Measurements from ENCODE around the gene KCNC3. TPM values are rescaled to one million over a fixed set of nuclear protein-coding genes. Genes with fewer than 3 reads are reported as not detected.

The KCNC3 gene
- total and polyA plus RNA-seq, 2 of the 4 experiments (the other 2 are of a cell fraction) = 0.07 TPM; not detected in 1

DNA sequence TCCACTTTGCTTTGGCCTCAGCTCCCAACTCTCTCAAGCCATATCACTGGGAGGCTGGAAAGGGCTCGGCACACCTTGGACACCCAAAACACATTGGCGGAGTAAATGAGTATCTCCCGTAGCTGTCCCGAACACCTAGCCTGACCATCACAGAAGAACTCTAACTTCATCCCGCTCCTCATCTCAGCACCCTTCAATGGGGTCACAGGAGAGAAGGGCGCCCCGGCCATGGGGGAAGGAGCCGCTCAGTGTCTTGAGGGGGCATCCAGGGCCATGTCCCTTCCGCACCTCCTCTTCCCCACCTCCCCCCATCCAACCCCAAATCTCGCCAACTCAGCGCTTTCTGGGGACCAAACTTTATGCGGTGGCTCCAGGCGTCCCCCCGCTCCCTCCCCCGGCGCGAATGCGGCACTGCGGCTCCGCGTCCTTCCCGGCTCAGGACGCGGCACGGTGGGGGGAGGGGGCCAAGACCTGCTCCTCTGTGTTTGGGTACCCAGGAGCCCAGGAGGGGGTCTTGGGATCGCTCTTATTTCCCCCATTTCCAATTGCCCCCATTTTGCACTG lies 3.0 kb downstream of the KCNC3 start:
- H3K56ac ChIP-seq (ENCODE audit: extremely low read depth, insufficient read depth, low read length) = no peak overlapping the region
- no peak overlapping the region for H2BK15ac ChIP-seq (ENCODE audit: low read depth, low read length)
- H3K9me1 ChIP-seq (ENCODE audit: insufficient read depth, low read length) = no peaks in the 10 kb centered on the region
- TF ChIP-seq MAFK (IDR thresholded peaks at IDR 0.05; ENCODE audit: low read depth, low read length) (peak; percentile 34), NFE2L2 (IDR thresholded peaks at IDR 0.05; ENCODE audit: low read depth, low read length) (no peak)
- ATAC-seq (ENCODE audit: low read depth) (no peak), DNase-seq (no peak)
- WGBS, 2 experiments (ENCODE audit: extremely low coverage in 2 of 2, insufficient read length in 1 of 2) = no CpG with 5 or more reads among the region's 26 CpGs
- no peak overlapping the region for H2AK5ac ChIP-seq (ENCODE audit: low read depth, low read length)
- no peaks in the 10 kb centered on the region for H3K79me1 ChIP-seq (ENCODE audit: low read depth in 1 of 2, low read length in 2 of 2)
- no peak overlapping the region for H3K9ac ChIP-seq (ENCODE audit: low read depth, low read length)
- H2AK9ac ChIP-seq (replicated peaks; ENCODE audit: low read depth, low read length, poor library complexity) = no peak overlapping the region
- intact Hi-C loops (cut with micrococcal nuclease) = no loop called here
- H3K27ac ChIP-seq (ENCODE audit: insufficient read depth, low read length) = no peak overlapping the region
- no peak overlapping the region for H2BK5ac ChIP-seq (ENCODE audit: low read depth, low read length, poor library complexity, severe bottlenecking)
- H4K5ac ChIP-seq (ENCODE audit: low read depth, low read length) = no peak overlapping the region
- H3K4me3 ChIP-seq (ENCODE audit: insufficient read depth, low read depth, low read length) = no peak overlapping the region
- BruUV-seq (replicated peaks) = no TSS peak
- H3K14ac ChIP-seq (replicated peaks; ENCODE audit: low read depth, low read length) = no peak overlapping the region
- peaks cover 11% of the 10 kb centered on the region for H3K9me3 ChIP-seq (ENCODE audit: control insufficient read depth, insufficient read depth, low read length)
- peaks cover 31% of the 10 kb centered on the region for H3K27me3 ChIP-seq (ENCODE audit: control insufficient read depth, insufficient read depth, low read length)
- in situ Hi-C loops (cut with MboI; ENCODE audit: low sequenced_read_pairs) = no loop called here
- CTCF ChIA-PET = no interaction called here
- no peak overlapping the region for H2BK20ac ChIP-seq (ENCODE audit: low read depth, low read length)
- no peak overlapping the region for H2AFZ ChIP-seq (replicated peaks; ENCODE audit: low read length, poor library complexity)
- no peaks in the 10 kb centered on the region for H4K20me1 ChIP-seq (ENCODE audit: insufficient read depth, low read length)
- no peak overlapping the region for H4K91ac ChIP-seq (ENCODE audit: insufficient read depth, low read depth, low read length)
- dilution Hi-C loops (cut with HindIII; ENCODE audit: low sequenced_read_pairs, unreplicated experiment) = no loop called here
- H4K8ac ChIP-seq (ENCODE audit: low read depth in 2 of 2, low read length in 2 of 2) = no peak overlapping the region
- no peak overlapping the region for H3K23ac ChIP-seq (ENCODE audit: low read depth, low read length)
- no peak overlapping the region for H3K4me2 ChIP-seq (ENCODE audit: low read depth, low read length)
- POLR2A ChIA-PET (ENCODE audit: unreplicated experiment) = no interaction called here
- H3K18ac ChIP-seq (ENCODE audit: low read depth, low read length) = no peak overlapping the region
- no peaks in the 10 kb centered on the region for H3K4me1 ChIP-seq (ENCODE audit: control insufficient read depth, insufficient read depth, low read length)
- no peak overlapping the region for H2BK120ac ChIP-seq (ENCODE audit: low read depth, low read length)
- H3K4ac ChIP-seq (ENCODE audit: low read depth, low read length) = no peak overlapping the region
- no peaks in the 10 kb centered on the region for H3K36me3 ChIP-seq (ENCODE audit: control insufficient read depth, insufficient read depth, low read length)

All from IMR-90 (cell line).